ENCODE measurements around the gene GNPTAB. TPM values are rescaled to one million over a fixed set of nuclear protein-coding genes. Genes with fewer than 3 reads are reported as not detected.
"Not testable (repeated sequence)": the region's sequence is repeated elsewhere in the genome, so short reads cannot be mapped to it uniquely, and the experiment has no call there.

Gene GNPTAB
- total and polyA plus RNA-seq, 2 of the 4 experiments (the other 2 are of a cell fraction): 16.0 to 24.2 TPM

DNA sequence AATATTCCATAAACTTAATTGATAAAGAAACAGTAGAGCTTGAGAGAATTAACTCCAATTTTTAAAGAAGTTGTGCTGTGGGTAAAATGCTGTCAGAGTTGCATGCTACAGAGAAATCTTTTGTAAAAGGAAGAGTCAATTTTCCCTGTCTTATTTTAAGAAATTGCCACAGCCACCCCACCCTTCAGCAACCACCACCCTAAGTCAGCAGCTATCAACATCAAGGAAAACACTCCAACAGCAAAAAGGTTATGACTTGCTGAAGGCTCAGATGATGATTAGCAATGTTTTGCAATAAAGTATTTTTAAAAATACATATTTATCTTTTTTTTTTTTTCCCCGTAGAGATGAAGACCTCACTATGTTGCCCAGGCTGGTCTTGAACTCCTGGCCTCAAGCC is 40.2 kb upstream of the GNPTAB start:
- no peak overlapping the region for H3K9ac ChIP-seq (ENCODE audit: low read depth, low read length)
- H2AFZ ChIP-seq (replicated peaks; ENCODE audit: low read length, poor library complexity): no peak overlapping the region
- H3K27ac ChIP-seq (ENCODE audit: insufficient read depth, low read length): no peak overlapping the region
- no peak overlapping the region for H3K56ac ChIP-seq (ENCODE audit: extremely low read depth, insufficient read depth, low read length)
- no peak overlapping the region for H3K23ac ChIP-seq (ENCODE audit: low read depth, low read length)
- dilution Hi-C loops (cut with HindIII; ENCODE audit: low sequenced_read_pairs, unreplicated experiment) (no loop called here), in situ Hi-C loops (cut with MboI; ENCODE audit: low sequenced_read_pairs) (no loop called here), intact Hi-C loops (cut with micrococcal nuclease) (no loop called here)
- H3K9me1 ChIP-seq (ENCODE audit: insufficient read depth, low read length): no peaks in the 10 kb centered on the region
- no peak overlapping the region for H4K8ac ChIP-seq (ENCODE audit: low read depth in 2 of 2, low read length in 2 of 2)
- no peak overlapping the region for H4K5ac ChIP-seq (ENCODE audit: low read depth, low read length)
- H3K18ac ChIP-seq (ENCODE audit: low read depth, low read length): no peak overlapping the region
- WGBS, 2 experiments (ENCODE audit: extremely low coverage in 2 of 2, insufficient read length in 1 of 2): no CpG with 5 or more reads among the region's 1 CpG
- no peak overlapping the region for H2AK5ac ChIP-seq (ENCODE audit: low read depth, low read length)
- no peak overlapping the region for H4K91ac ChIP-seq (ENCODE audit: insufficient read depth, low read depth, low read length)
- no peak for TF ChIP-seq MAZ (IDR thresholded peaks at IDR 0.05; ENCODE audit: borderline replicate concordance, low read depth, low read length)
- TF ChIP-seq RAD21 (IDR thresholded peaks at IDR 0.05; ENCODE audit: low read length): no peak
- TF ChIP-seq CEBPB (IDR thresholded peaks at IDR 0.05; ENCODE audit: low read depth, low read length): no peak
- no peak for TF ChIP-seq BHLHE40 (IDR thresholded peaks at IDR 0.05; ENCODE audit: low read depth, low read length)
- no peak for TF ChIP-seq ELK1 (IDR thresholded peaks at IDR 0.05; ENCODE audit: borderline replicate concordance, low read depth, low read length)
- no peak for TF ChIP-seq RCOR1 (IDR thresholded peaks at IDR 0.05; ENCODE audit: insufficient replicate concordance, low read length)
- no peak for TF ChIP-seq CHD1 (IDR thresholded peaks at IDR 0.05; ENCODE audit: low read depth, low read length)
- no peaks in the 10 kb centered on the region for H3K36me3 ChIP-seq (ENCODE audit: control insufficient read depth, insufficient read depth, low read length)
- H3K4me2 ChIP-seq (ENCODE audit: low read depth, low read length): no peak overlapping the region
- CTCF ChIA-PET: no interaction called here
- H3K9me3 ChIP-seq (ENCODE audit: control insufficient read depth, insufficient read depth, low read length): no peaks in the 10 kb centered on the region
- DNase-seq: no peak
- POLR2A ChIA-PET (ENCODE audit: unreplicated experiment): no interaction called here
- no peaks in the 10 kb centered on the region for H3K27me3 ChIP-seq (ENCODE audit: control insufficient read depth, insufficient read depth, low read length)
- no peak overlapping the region for H2AK9ac ChIP-seq (replicated peaks; ENCODE audit: low read depth, low read length, poor library complexity)
- H3K14ac ChIP-seq (replicated peaks; ENCODE audit: low read depth, low read length): no peak overlapping the region
- no peak for ATAC-seq (ENCODE audit: low read depth)
- H3K4ac ChIP-seq (ENCODE audit: low read depth, low read length): no peak overlapping the region
- H2BK5ac ChIP-seq (ENCODE audit: low read depth, low read length, poor library complexity, severe bottlenecking): no peak overlapping the region
- no peak overlapping the region for H3K4me3 ChIP-seq (ENCODE audit: insufficient read depth, low read depth, low read length)
- H3K79me1 ChIP-seq (ENCODE audit: low read depth in 1 of 2, low read length in 2 of 2): no peaks in the 10 kb centered on the region; a peak in 1 of 4 replicates
- no peaks in the 10 kb centered on the region for H3K4me1 ChIP-seq (ENCODE audit: control insufficient read depth, insufficient read depth, low read length)
- no peak overlapping the region for H2BK120ac ChIP-seq (ENCODE audit: low read depth, low read length)
- no peaks in the 10 kb centered on the region for H4K20me1 ChIP-seq (ENCODE audit: insufficient read depth, low read length)
- H2BK15ac ChIP-seq (ENCODE audit: low read depth, low read length): no peak overlapping the region
- H2BK20ac ChIP-seq (ENCODE audit: low read depth, low read length): no peak overlapping the region
- BruUV-seq (replicated peaks): no TSS peak

DNA sequence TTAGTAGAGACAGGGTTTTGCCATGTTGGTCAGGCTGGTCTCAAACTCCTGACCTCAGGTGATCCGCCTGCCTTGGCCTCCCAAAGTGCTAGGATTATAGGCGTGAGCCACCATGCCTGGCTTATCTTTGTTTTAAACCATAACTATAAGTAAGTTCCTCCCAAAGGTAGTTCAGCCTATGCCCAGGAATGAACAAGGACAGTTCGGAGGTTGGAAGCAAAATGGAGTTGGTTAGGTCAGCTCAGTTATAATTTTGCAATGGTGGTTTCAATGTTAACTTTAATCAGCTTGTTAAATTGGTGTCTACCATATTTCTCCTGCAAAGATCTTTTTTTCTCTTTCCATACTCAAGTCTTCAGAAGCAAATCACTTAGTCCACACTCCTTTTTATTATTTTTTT is 36.9 kb upstream of the GNPTAB start:
- H4K5ac ChIP-seq (ENCODE audit: low read depth, low read length); H4K20me1 ChIP-seq (ENCODE audit: insufficient read depth, low read length); H2AFZ ChIP-seq (replicated peaks; ENCODE audit: low read length, poor library complexity); H3K23ac ChIP-seq (ENCODE audit: low read depth, low read length); H3K9me1 ChIP-seq (ENCODE audit: insufficient read depth, low read length); dilution Hi-C loops (cut with HindIII; ENCODE audit: low sequenced_read_pairs, unreplicated experiment); H2BK120ac ChIP-seq (ENCODE audit: low read depth, low read length); H2BK5ac ChIP-seq (ENCODE audit: low read depth, low read length, poor library complexity, severe bottlenecking); H3K27ac ChIP-seq (ENCODE audit: insufficient read depth, low read length); H3K4ac ChIP-seq (ENCODE audit: low read depth, low read length); H3K56ac ChIP-seq (ENCODE audit: extremely low read depth, insufficient read depth, low read length); H3K9me3 ChIP-seq (ENCODE audit: control insufficient read depth, insufficient read depth, low read length); H2AK9ac ChIP-seq (replicated peaks; ENCODE audit: low read depth, low read length, poor library complexity); H3K4me2 ChIP-seq (ENCODE audit: low read depth, low read length); in situ Hi-C loops (cut with MboI; ENCODE audit: low sequenced_read_pairs); H2AK5ac ChIP-seq (ENCODE audit: low read depth, low read length); intact Hi-C loops (cut with micrococcal nuclease); H3K18ac ChIP-seq (ENCODE audit: low read depth, low read length); ATAC-seq (ENCODE audit: low read depth); H3K4me1 ChIP-seq (ENCODE audit: control insufficient read depth, insufficient read depth, low read length); BruUV-seq (replicated peaks); H3K27me3 ChIP-seq (ENCODE audit: control insufficient read depth, insufficient read depth, low read length); H4K91ac ChIP-seq (ENCODE audit: insufficient read depth, low read depth, low read length); H2BK20ac ChIP-seq (ENCODE audit: low read depth, low read length); H3K4me3 ChIP-seq (ENCODE audit: insufficient read depth, low read depth, low read length); DNase-seq; H3K9ac ChIP-seq (ENCODE audit: low read depth, low read length); H3K14ac ChIP-seq (replicated peaks; ENCODE audit: low read depth, low read length); H4K8ac ChIP-seq (ENCODE audit: low read depth in 2 of 2, low read length in 2 of 2); H3K79me1 ChIP-seq (ENCODE audit: low read depth in 1 of 2, low read length in 2 of 2); H3K36me3 ChIP-seq (ENCODE audit: control insufficient read depth, insufficient read depth, low read length); POLR2A ChIA-PET (ENCODE audit: unreplicated experiment); H2BK15ac ChIP-seq (ENCODE audit: low read depth, low read length): not testable (repeated sequence)
- WGBS, 2 experiments (ENCODE audit: extremely low coverage in 2 of 2, insufficient read length in 1 of 2): no CpG with 5 or more reads among the region's 3 CpGs
- CTCF ChIA-PET: interaction anchor here (0.9 to 1.0 kb wide), 2 partner anchors 28 to 94 kb away, joined by 3 to 4 read pairs; no protein-coding TSS in a partner anchor
